ENCODE measurements around the gene SH3BP1. TPM values are rescaled to one million over a fixed set of nuclear protein-coding genes. Genes with fewer than 3 reads are reported as not detected.

The SH3BP1 gene
- total RNA-seq, 1 experiment from 2014 or later = 39.4 TPM

DNA sequence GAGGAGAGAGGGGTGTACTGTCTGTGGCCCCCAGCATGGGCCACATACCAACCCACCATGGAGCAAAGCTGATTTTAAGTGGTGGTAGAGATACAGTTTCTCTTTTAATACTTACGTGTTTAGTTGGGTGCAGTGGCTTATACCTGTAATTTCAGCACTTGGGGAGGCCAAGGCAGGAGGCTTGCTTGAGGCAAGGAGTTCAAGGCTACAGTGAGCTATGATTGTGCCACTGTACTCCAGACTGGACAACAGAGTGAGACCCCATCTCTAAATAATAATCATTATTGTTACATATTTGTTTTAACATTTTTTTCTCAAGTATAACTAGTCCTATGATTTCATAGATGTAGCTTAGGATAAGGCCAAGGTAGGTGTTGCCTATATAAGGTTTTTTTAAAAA lies 22.0 kb upstream of the SH3BP1 start (continued):
- TF ChIP-seq, protein P1, sequence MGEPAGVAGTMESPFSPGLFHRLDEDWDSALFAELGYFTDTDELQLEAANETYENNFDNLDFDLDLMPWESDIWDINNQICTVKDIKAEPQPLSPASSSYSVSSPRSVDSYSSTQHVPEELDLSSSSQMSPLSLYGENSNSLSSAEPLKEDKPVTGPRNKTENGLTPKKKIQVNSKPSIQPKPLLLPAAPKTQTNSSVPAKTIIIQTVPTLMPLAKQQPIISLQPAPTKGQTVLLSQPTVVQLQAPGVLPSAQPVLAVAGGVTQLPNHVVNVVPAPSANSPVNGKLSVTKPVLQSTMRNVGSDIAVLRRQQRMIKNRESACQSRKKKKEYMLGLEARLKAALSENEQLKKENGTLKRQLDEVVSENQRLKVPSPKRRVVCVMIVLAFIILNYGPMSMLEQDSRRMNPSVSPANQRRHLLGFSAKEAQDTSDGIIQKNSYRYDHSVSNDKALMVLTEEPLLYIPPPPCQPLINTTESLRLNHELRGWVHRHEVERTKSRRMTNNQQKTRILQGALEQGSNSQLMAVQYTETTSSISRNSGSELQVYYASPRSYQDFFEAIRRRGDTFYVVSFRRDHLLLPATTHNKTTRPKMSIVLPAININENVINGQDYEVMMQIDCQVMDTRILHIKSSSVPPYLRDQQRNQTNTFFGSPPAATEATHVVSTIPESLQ (CRISPR knock-in tag; IDR thresholded peaks at IDR 0.05) = no peak
- TF ChIP-seq ZNF396 (CRISPR knock-in tag; IDR thresholded peaks at IDR 0.05; ENCODE audit: borderline replicate concordance) (no peak), PRRX2 (CRISPR knock-in tag; IDR thresholded peaks at IDR 0.05) (no peak), GABPB1 (CRISPR knock-in tag; IDR thresholded peaks at IDR 0.05) (no peak), NFE2L1 (CRISPR knock-in tag; IDR thresholded peaks at IDR 0.05) (no peak)
- TF ChIP-seq, protein P2, sequence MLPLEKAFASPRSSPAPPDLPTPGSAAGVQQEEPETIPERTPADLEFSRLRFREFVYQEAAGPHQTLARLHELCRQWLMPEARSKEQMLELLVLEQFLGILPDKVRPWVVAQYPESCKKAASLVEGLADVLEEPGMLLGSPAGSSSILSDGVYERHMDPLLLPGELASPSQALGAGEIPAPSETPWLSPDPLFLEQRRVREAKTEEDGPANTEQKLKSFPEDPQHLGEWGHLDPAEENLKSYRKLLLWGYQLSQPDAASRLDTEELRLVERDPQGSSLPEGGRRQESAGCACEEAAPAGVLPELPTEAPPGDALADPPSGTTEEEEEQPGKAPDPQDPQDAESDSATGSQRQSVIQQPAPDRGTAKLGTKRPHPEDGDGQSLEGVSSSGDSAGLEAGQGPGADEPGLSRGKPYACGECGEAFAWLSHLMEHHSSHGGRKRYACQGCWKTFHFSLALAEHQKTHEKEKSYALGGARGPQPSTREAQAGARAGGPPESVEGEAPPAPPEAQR (CRISPR knock-in tag; IDR thresholded peaks at IDR 0.05) = no peak
- TF ChIP-seq, protein P3, sequence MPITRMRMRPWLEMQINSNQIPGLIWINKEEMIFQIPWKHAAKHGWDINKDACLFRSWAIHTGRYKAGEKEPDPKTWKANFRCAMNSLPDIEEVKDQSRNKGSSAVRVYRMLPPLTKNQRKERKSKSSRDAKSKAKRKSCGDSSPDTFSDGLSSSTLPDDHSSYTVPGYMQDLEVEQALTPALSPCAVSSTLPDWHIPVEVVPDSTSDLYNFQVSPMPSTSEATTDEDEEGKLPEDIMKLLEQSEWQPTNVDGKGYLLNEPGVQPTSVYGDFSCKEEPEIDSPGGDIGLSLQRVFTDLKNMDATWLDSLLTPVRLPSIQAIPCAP (CRISPR knock-in tag; IDR thresholded peaks at IDR 0.05) = no peak
- TF ChIP-seq, protein P4, sequence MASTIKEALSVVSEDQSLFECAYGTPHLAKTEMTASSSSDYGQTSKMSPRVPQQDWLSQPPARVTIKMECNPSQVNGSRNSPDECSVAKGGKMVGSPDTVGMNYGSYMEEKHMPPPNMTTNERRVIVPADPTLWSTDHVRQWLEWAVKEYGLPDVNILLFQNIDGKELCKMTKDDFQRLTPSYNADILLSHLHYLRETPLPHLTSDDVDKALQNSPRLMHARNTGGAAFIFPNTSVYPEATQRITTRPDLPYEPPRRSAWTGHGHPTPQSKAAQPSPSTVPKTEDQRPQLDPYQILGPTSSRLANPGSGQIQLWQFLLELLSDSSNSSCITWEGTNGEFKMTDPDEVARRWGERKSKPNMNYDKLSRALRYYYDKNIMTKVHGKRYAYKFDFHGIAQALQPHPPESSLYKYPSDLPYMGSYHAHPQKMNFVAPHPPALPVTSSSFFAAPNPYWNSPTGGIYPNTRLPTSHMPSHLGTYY (CRISPR knock-in tag; IDR thresholded peaks at IDR 0.05) = no peak
- TF ChIP-seq, protein P5, sequence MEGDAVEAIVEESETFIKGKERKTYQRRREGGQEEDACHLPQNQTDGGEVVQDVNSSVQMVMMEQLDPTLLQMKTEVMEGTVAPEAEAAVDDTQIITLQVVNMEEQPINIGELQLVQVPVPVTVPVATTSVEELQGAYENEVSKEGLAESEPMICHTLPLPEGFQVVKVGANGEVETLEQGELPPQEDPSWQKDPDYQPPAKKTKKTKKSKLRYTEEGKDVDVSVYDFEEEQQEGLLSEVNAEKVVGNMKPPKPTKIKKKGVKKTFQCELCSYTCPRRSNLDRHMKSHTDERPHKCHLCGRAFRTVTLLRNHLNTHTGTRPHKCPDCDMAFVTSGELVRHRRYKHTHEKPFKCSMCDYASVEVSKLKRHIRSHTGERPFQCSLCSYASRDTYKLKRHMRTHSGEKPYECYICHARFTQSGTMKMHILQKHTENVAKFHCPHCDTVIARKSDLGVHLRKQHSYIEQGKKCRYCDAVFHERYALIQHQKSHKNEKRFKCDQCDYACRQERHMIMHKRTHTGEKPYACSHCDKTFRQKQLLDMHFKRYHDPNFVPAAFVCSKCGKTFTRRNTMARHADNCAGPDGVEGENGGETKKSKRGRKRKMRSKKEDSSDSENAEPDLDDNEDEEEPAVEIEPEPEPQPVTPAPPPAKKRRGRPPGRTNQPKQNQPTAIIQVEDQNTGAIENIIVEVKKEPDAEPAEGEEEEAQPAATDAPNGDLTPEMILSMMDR (IDR thresholded peaks at IDR 0.05) = no peak
- TF ChIP-seq, protein P6, sequence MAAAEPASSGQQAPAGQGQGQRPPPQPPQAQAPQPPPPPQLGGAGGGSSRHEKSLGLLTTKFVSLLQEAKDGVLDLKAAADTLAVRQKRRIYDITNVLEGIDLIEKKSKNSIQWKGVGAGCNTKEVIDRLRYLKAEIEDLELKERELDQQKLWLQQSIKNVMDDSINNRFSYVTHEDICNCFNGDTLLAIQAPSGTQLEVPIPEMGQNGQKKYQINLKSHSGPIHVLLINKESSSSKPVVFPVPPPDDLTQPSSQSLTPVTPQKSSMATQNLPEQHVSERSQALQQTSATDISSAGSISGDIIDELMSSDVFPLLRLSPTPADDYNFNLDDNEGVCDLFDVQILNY (CRISPR knock-in tag; IDR thresholded peaks at IDR 0.05) = no peak
- TF ChIP-seq, protein P7, sequence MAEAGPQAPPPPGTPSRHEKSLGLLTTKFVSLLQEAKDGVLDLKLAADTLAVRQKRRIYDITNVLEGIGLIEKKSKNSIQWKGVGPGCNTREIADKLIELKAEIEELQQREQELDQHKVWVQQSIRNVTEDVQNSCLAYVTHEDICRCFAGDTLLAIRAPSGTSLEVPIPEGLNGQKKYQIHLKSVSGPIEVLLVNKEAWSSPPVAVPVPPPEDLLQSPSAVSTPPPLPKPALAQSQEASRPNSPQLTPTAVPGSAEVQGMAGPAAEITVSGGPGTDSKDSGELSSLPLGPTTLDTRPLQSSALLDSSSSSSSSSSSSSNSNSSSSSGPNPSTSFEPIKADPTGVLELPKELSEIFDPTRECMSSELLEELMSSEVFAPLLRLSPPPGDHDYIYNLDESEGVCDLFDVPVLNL (CRISPR knock-in tag; IDR thresholded peaks at IDR 0.05; ENCODE audit: borderline replicate concordance, low read depth) = no peak

DNA sequence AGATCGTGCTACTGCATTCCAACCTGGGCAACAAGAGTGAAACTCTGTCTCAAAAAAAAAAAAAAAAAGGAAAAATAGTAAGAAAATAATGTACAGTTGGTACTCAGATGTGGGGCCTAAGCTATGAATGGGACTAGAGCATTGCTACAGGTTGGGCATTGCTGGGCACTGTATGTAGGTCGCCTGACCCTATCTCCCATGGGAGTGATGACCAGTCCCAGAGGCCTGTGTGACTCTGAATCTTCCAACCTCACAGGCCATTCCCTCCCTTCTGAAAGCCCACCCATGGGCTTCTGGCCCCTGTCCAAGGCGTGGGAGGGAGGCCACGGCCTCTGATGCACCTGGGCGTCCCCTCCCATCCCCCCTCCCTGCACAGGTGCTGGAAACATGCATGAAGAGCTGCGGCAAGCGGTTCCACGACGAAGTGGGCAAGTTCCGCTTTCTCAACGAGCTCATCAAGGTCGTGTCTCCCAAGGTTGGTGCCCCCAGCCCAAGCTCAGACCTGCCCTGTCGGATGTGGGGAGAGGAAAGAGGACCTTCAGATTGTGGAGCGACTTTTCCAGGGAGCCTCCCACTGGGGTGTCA lies 21.3 kb upstream of the SH3BP1 start:
- Mint-ChIP-seq H3K27ac (no peak overlapping the region), H3K4me1 (no peaks in the 10 kb centered on the region), H3K36me3 (peaks cover 31% of the 10 kb centered on the region), H3K27me3 (ENCODE audit: low read depth) (no peaks in the 10 kb centered on the region), H3K9me3 (no peaks in the 10 kb centered on the region), H3K4me3 (no peak overlapping the region)
- ATAC-seq = no peak
- POLR2A ChIA-PET = no interaction called here
- CTCF ChIA-PET = interaction anchor here (0.9 to 1.6 kb wide), 6 partner anchors 11 to 150 kb away, joined by 3 to 6 read pairs (median 4); no protein-coding TSS in a partner anchor
- no peak for DNase-seq (ENCODE audit: low spot score)
- TF ChIP-seq, protein P4 (CRISPR knock-in tag; IDR thresholded peaks at IDR 0.05) = no peak
- TF ChIP-seq FOXP1 (CRISPR knock-in tag; IDR thresholded peaks at IDR 0.05; ENCODE audit: borderline replicate concordance) = no peak
- TF ChIP-seq HMGA2 (CRISPR knock-in tag; IDR thresholded peaks at IDR 0.05) = no peak
- no peak for TF ChIP-seq JAZF1 (CRISPR knock-in tag; IDR thresholded peaks at IDR 0.05)
- TF ChIP-seq, protein P8, sequence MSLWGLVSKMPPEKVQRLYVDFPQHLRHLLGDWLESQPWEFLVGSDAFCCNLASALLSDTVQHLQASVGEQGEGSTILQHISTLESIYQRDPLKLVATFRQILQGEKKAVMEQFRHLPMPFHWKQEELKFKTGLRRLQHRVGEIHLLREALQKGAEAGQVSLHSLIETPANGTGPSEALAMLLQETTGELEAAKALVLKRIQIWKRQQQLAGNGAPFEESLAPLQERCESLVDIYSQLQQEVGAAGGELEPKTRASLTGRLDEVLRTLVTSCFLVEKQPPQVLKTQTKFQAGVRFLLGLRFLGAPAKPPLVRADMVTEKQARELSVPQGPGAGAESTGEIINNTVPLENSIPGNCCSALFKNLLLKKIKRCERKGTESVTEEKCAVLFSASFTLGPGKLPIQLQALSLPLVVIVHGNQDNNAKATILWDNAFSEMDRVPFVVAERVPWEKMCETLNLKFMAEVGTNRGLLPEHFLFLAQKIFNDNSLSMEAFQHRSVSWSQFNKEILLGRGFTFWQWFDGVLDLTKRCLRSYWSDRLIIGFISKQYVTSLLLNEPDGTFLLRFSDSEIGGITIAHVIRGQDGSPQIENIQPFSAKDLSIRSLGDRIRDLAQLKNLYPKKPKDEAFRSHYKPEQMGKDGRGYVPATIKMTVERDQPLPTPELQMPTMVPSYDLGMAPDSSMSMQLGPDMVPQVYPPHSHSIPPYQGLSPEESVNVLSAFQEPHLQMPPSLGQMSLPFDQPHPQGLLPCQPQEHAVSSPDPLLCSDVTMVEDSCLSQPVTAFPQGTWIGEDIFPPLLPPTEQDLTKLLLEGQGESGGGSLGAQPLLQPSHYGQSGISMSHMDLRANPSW (CRISPR knock-in tag; conservative IDR thresholded peaks at IDR 0.05; ENCODE audit: low read depth) = no peak
- TF ChIP-seq CBFB (CRISPR knock-in tag; IDR thresholded peaks at IDR 0.05; ENCODE audit: low read depth) = no peak
- TF ChIP-seq, protein P9, sequence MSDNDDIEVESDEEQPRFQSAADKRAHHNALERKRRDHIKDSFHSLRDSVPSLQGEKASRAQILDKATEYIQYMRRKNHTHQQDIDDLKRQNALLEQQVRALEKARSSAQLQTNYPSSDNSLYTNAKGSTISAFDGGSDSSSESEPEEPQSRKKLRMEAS (CRISPR knock-in tag; IDR thresholded peaks at IDR 0.05) = no peak

Data from WTC11 (cell line).